Measurements from ENCODE around the gene RABGGTA.
"Not testable (repeated sequence)": the region's sequence is repeated elsewhere in the genome, so short reads cannot be mapped to it uniquely, and the experiment has no call there.

RABGGTA gene

GRCh38 chr14:24250354-24250753 lies 21.0 kb downstream of the RABGGTA start:
- no peak for TF ChIP-seq CTCF (IDR thresholded peaks at IDR 0.05; ENCODE audit: low read depth, low read length, missing control alignments)
- no peak for DNase-seq (ENCODE audit: extremely low read depth, low read depth)
- no peak overlapping the region for H3K4me3 ChIP-seq (replicated peaks; ENCODE audit: low read depth, low read length)

GRCh38 chr14:24249230-24250021 lies 22.0 kb downstream of the RABGGTA start:
- H3K4me3 ChIP-seq (replicated peaks; ENCODE audit: low read depth, low read length): no peak overlapping the region
- TF ChIP-seq CTCF (IDR thresholded peaks at IDR 0.05; ENCODE audit: low read depth, low read length, missing control alignments): no peak

GRCh38 chr14:24247422-24247821 lies 24.0 kb downstream of the RABGGTA start:
- DNase-seq (ENCODE audit: extremely low read depth, low read depth): no peak
- no peak overlapping the region for H3K4me3 ChIP-seq (replicated peaks; ENCODE audit: low read depth, low read length)
- TF ChIP-seq CTCF (IDR thresholded peaks at IDR 0.05; ENCODE audit: low read depth, low read length, missing control alignments): no peak

More at GRCh38 chr14:24249230-24250021, 22.0 kb downstream of the RABGGTA start:
- DNase-seq (ENCODE audit: extremely low read depth, low read depth): no peak

GRCh38 chr14:24246765-24247212 lies 24.6 kb downstream of the RABGGTA start:
- no peak for TF ChIP-seq CTCF (IDR thresholded peaks at IDR 0.05; ENCODE audit: low read depth, low read length, missing control alignments)
- DNase-seq (ENCODE audit: extremely low read depth, low read depth): no peak
- H3K4me3 ChIP-seq (replicated peaks; ENCODE audit: low read depth, low read length): no peak overlapping the region

GRCh38 chr14:24245350-24245749 lies 26.0 kb downstream of the RABGGTA start:
- DNase-seq (ENCODE audit: extremely low read depth, low read depth); H3K4me3 ChIP-seq (replicated peaks; ENCODE audit: low read depth, low read length): not testable (repeated sequence)

- no peak for DNase-seq (ENCODE audit: extremely low read depth, low read depth)
- no peak for TF ChIP-seq CTCF (IDR thresholded peaks at IDR 0.05; ENCODE audit: low read depth, low read length, missing control alignments)
- peak overlapping the region; percentile 67 for H3K4me3 ChIP-seq (replicated peaks; ENCODE audit: low read depth, low read length)
These were observed 28.0 kb downstream of the RABGGTA start for GRCh38 chr14:24243336-24243836.

GRCh38 chr14:24241829-24242443 lies 29.5 kb downstream of the RABGGTA start:
- H3K4me3 ChIP-seq (replicated peaks; ENCODE audit: low read depth, low read length): peak overlapping the region; percentile 67
- peak; percentile 52 for DNase-seq (ENCODE audit: extremely low read depth, low read depth)
- peak; percentile 58 for TF ChIP-seq CTCF (IDR thresholded peaks at IDR 0.05; ENCODE audit: low read depth, low read length, missing control alignments)
